C4-2B (cell line): Measurements from ENCODE around the gene ZNF837.

Source experiments
- CTCF ChIP-seq: fragments of 450-650 bp; conservative IDR thresholded peaks from 2 replicates; pipeline ENCODE4 v1.5.1; 2017; ENCODE audit warnings: mild to moderate bottlenecking
- ZFX ChIP-seq: fragments of 450-650 bp; IDR thresholded peaks from 2 replicates; pipeline ENCODE4 v1.6.1; 2017

DNA sequence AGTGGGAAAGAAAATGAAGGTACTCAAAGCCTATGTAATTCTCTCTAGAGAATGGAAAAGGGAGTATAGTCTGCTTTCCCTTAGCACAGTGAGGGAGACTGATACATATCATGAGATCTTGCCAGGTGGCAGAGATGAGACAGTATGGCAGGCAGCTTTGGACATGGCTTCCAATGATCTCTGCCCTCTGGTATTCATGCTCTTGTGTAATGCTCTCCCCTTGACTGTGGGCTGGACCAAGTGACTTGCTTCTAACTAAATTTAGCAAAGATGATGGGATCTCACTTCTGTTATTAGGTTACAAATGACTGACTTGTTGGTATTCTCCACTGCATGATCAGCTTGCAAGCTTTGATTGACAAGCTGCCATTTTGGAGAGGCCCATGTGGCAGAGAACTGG is 48.9 kb upstream of the ZNF837 start:
- TF ChIP-seq CTCF (no peak), ZFX (no peak)
